B cell (primary cell): ENCODE results near the gene SKIC2.
"Not testable (repeated sequence)": the region's sequence is repeated elsewhere in the genome, so short reads cannot be mapped to it uniquely, and the experiment has no call there.

Experiments
- CTCF ChIP-seq: fragments of 200-600 bp; IDR thresholded peaks from one replicate; pipeline ENCODE4 v1.8.0; 2022; ENCODE audit warnings: antibody characterized with exemption, mild to moderate bottlenecking
- EZH2 ChIP-seq: IDR thresholded peaks from 2 replicates; pipeline ENCODE4 v1.6.1; 2012; ENCODE audit warnings: borderline replicate concordance, low read depth, mild to moderate bottlenecking, moderate library complexity, low read length; ENCODE audit not compliant: insufficient read depth, poor library complexity, severe bottlenecking

DNA sequence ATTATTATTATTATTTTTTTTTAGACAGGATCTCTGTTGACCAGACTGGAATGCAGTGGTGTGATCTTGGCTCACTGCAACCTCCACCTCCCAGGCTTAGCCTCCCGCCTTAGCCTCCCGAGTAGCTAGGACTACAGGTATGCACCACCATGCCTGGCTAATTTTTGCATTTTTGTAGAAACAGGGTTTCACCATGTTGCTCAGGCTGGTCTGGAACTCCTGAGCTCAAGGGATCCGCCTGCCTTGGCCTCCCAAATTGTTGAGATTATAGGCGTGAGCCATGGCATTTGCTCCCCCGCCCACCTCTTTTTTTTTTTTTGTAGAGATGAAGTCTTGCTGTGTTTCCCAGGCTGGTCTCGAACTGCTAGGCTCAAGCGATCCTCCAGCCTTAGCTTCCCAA, 49.7 kb upstream of the SKIC2 start:
- not testable (repeated sequence) for TF ChIP-seq EZH2, CTCF
